Measurements from ENCODE around the gene GJC2. TPM values are rescaled to one million over a fixed set of nuclear protein-coding genes. Genes with fewer than 3 reads are reported as not detected.

GJC2 gene
- total RNA-seq, 1 donor, result 1.4 TPM

DNA sequence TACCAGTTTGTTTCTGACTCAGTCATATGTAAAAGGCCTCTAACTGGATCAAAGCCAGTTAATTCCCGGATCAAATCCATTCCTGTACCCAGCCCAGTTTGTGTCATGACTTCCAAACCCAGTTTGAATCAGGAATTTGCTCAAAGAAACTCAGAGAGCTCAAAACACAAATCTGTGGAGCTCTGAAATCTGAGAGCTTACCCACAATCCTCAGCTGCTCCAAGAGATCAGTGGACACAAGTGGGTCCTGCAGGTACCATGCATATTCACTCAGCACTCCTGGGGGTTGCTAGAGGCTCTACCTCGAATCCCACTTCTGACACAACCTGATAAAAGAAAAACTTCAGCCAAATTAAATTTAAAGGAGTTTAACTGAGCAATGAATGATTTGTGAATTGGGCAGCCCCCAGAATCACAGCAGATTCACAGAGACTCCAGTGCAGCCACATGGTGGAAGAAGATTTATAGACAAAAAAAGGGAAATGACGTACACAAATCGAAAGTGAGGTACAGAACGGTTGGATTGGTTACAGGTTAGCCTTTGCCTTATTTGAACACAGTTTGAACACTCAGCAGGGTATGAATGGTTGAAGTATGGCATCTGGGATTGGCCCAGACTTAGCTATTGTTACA, 28.8 kb upstream of the GJC2 start:
- H3K4me2 ChIP-seq (ENCODE audit: insufficient read depth, low read length), result no peak overlapping the region
- H3K4me3 ChIP-seq (ENCODE audit: insufficient read depth, low read length), result no peak overlapping the region
- TF ChIP-seq, protein P1, sequence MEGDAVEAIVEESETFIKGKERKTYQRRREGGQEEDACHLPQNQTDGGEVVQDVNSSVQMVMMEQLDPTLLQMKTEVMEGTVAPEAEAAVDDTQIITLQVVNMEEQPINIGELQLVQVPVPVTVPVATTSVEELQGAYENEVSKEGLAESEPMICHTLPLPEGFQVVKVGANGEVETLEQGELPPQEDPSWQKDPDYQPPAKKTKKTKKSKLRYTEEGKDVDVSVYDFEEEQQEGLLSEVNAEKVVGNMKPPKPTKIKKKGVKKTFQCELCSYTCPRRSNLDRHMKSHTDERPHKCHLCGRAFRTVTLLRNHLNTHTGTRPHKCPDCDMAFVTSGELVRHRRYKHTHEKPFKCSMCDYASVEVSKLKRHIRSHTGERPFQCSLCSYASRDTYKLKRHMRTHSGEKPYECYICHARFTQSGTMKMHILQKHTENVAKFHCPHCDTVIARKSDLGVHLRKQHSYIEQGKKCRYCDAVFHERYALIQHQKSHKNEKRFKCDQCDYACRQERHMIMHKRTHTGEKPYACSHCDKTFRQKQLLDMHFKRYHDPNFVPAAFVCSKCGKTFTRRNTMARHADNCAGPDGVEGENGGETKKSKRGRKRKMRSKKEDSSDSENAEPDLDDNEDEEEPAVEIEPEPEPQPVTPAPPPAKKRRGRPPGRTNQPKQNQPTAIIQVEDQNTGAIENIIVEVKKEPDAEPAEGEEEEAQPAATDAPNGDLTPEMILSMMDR (IDR thresholded peaks at IDR 0.05; ENCODE audit: extremely low read depth, low read depth, low read length), result no peak
- no peaks in the 10 kb centered on the region for H4K20me1 ChIP-seq (ENCODE audit: insufficient read depth, low read length)
- H2AFZ ChIP-seq (ENCODE audit: low read length), result no peak overlapping the region
- H3K79me2 ChIP-seq (ENCODE audit: insufficient read depth, low read length), result no peaks in the 10 kb centered on the region
- H3K27me3 ChIP-seq (ENCODE audit: insufficient read depth, low read length), result peaks cover 13% of the 10 kb centered on the region
- no peak overlapping the region for H3K27ac ChIP-seq (ENCODE audit: low read depth, low read length)
- H3K9me3 ChIP-seq (ENCODE audit: low read depth, low read length), result no peaks in the 10 kb centered on the region
- H3K36me3 ChIP-seq (ENCODE audit: insufficient read depth, low read length), result no peaks in the 10 kb centered on the region
- peak; percentile 30 for DNase-seq (ENCODE audit: insufficient read length, low spot score, missing footprints)
- peaks cover 5% of the 10 kb centered on the region for H3K4me1 ChIP-seq (ENCODE audit: insufficient read depth, low read length)

DNA sequence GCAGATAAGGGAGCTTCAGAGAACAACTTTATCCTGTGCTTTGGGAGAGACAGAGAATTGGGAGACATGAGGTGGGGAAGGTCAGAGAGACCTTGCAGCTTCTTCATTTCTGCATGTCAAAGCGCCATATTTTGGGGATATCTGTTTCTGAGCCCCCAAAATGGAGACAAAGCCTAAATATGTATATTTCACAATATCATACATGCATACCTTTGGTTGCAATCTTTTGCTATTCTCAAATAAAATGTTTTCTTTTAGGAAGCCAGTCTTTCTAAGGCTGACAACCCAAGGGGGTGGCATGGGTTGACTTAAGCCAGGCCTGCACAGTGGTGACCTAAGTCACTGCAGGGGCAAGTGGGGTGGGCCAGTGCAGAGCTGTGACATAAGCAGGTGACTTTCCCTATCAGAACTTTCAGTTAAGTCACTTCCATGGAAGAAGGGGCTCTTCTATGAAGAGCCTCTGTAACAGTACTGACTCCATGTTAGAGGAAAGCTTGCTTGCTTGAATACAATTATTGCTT, 26.7 kb upstream of the GJC2 start:
- H3K27ac ChIP-seq (ENCODE audit: low read depth, low read length), result no peak overlapping the region
- no peak overlapping the region for H3K4me3 ChIP-seq (ENCODE audit: insufficient read depth, low read length)
- no peaks in the 10 kb centered on the region for H3K36me3 ChIP-seq (ENCODE audit: insufficient read depth, low read length)
- H4K20me1 ChIP-seq (ENCODE audit: insufficient read depth, low read length), result no peaks in the 10 kb centered on the region
- H3K4me2 ChIP-seq (ENCODE audit: insufficient read depth, low read length), result no peak overlapping the region
- H2AFZ ChIP-seq (ENCODE audit: low read length), result no peak overlapping the region
- DNase-seq (ENCODE audit: insufficient read length, low spot score, missing footprints), result no peak
- no peaks in the 10 kb centered on the region for H3K79me2 ChIP-seq (ENCODE audit: insufficient read depth, low read length)
- TF ChIP-seq, protein P1 (IDR thresholded peaks at IDR 0.05; ENCODE audit: extremely low read depth, low read depth, low read length), result no peak
- H3K9me3 ChIP-seq (ENCODE audit: low read depth, low read length), result no peaks in the 10 kb centered on the region
- H3K27me3 ChIP-seq (ENCODE audit: insufficient read depth, low read length), result peaks cover 15% of the 10 kb centered on the region
- peaks cover 5% of the 10 kb centered on the region for H3K4me1 ChIP-seq (ENCODE audit: insufficient read depth, low read length)

DNA sequence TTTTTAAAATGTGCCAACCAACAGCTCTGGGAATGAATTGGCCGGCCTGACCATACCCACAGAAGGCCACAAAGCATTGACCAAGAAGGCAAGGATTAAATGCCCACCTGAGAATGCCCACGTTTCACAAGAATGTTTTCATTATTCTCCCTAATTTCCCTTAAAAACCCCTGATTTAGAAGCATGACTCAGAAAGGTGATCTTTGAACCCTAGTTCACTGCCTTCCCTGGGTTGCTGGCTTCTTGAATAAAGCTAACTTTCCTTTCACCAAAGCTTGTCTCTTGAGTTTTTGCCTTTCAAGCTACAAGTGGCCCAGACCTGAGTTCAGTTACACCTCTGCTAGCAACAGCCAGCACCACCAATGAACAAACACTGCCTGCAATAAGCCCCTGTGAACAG, 26.2 kb upstream of the GJC2 start:
- Histone ChIP-seq H3K36me3 (ENCODE audit: insufficient read depth, low read length) (no peaks in the 10 kb centered on the region), H4K20me1 (ENCODE audit: insufficient read depth, low read length) (no peaks in the 10 kb centered on the region), H3K27me3 (ENCODE audit: insufficient read depth, low read length) (peaks cover 15% of the 10 kb centered on the region), H3K9me3 (ENCODE audit: low read depth, low read length) (no peaks in the 10 kb centered on the region), H3K4me3 (ENCODE audit: insufficient read depth, low read length) (no peak overlapping the region), H3K4me1 (ENCODE audit: insufficient read depth, low read length) (peaks cover 5% of the 10 kb centered on the region), H3K27ac (ENCODE audit: low read depth, low read length) (no peak overlapping the region), H2AFZ (ENCODE audit: low read length) (no peak overlapping the region), H3K79me2 (ENCODE audit: insufficient read depth, low read length) (no peaks in the 10 kb centered on the region), H3K4me2 (ENCODE audit: insufficient read depth, low read length) (no peak overlapping the region)
- TF ChIP-seq, protein P1 (IDR thresholded peaks at IDR 0.05; ENCODE audit: extremely low read depth, low read depth, low read length), result no peak
- DNase-seq (ENCODE audit: insufficient read length, low spot score, missing footprints), result no peak

DNA sequence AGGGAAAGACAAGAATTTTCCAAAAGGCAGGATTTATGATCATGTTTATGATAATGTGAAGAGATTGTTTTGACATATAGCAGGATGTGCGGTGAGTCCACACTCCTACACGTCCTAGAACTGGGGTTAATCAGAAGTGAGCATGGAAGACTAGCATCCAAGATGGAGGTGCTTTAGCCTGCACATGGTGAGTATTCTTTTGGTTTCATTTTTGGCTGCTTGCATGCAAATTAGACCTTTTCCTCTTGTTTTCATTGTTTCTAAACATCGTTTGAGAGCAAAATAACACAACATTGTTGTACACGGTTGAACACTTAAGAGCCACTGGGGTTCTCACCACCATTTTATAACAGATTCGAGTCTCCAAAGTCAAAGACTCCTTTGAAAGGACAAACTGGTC, 24.5 kb upstream of the GJC2 start:
- peaks cover 15% of the 10 kb centered on the region for H3K27me3 ChIP-seq (ENCODE audit: insufficient read depth, low read length)
- TF ChIP-seq, protein P1 (IDR thresholded peaks at IDR 0.05; ENCODE audit: extremely low read depth, low read depth, low read length), result no peak
- H3K4me2 ChIP-seq (ENCODE audit: insufficient read depth, low read length), result no peak overlapping the region
- no peak overlapping the region for H3K4me3 ChIP-seq (ENCODE audit: insufficient read depth, low read length)
- H3K27ac ChIP-seq (ENCODE audit: low read depth, low read length), result no peak overlapping the region
- no peak overlapping the region for H2AFZ ChIP-seq (ENCODE audit: low read length)
- H3K4me1 ChIP-seq (ENCODE audit: insufficient read depth, low read length), result peaks cover 2% of the 10 kb centered on the region
- H3K79me2 ChIP-seq (ENCODE audit: insufficient read depth, low read length), result no peaks in the 10 kb centered on the region
- no peaks in the 10 kb centered on the region for H3K9me3 ChIP-seq (ENCODE audit: low read depth, low read length)
- DNase-seq (ENCODE audit: insufficient read length, low spot score, missing footprints), result no peak
- no peaks in the 10 kb centered on the region for H3K36me3 ChIP-seq (ENCODE audit: insufficient read depth, low read length)
- H4K20me1 ChIP-seq (ENCODE audit: insufficient read depth, low read length), result no peaks in the 10 kb centered on the region

Data from osteoblast (primary cell).